HG03108 (cell line): Measurements from ENCODE around the gene ALDH3B2.
"Not testable (repeated sequence)": the region's sequence is repeated elsewhere in the genome, so short reads cannot be mapped to it uniquely, and the experiment has no call there.

Experiments used
- ATAC-seq: cut with Tn5 transposase; IDR thresholded peaks from one replicate; pipeline ENCODE4 v1.9.1; 2021; ENCODE audit warnings: moderate library complexity; ENCODE audit not compliant: unreplicated experiment

Gene ALDH3B2

DNA sequence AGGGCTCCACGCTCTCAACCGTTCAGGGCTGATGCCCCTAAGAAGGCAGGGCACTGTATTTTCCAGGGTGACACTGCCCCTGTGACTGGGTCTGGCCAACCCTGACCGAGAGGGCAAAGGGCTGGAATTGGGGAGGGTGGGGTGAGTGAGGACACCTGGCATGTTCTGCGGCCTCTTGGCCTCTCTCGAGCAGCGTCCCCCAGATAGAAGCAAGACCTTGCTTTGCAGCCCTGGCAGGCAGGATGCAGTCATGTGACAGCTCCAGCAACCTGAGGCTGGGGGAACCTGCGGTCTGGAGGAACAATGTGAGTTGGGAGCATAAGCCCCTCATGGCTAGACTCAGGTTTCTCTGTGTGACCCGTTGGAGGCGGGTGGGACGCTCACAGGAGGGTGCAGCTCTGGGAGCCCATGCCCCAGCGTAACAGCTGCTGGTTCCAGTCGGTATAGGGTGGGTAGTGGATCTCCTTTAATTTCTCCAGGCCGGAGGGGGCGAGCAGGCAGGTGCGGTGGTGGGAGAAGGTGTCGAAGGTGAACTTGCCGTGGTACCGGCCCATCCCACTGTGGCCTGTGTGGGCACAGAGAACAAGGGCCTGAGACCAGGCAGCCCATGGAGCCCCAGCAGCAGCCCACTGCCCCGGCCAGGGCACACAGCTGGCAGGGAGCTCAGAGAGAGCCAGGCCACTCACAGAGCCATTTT is 11.4 kb downstream of the ALDH3B2 start:
- no peak for ATAC-seq

DNA sequence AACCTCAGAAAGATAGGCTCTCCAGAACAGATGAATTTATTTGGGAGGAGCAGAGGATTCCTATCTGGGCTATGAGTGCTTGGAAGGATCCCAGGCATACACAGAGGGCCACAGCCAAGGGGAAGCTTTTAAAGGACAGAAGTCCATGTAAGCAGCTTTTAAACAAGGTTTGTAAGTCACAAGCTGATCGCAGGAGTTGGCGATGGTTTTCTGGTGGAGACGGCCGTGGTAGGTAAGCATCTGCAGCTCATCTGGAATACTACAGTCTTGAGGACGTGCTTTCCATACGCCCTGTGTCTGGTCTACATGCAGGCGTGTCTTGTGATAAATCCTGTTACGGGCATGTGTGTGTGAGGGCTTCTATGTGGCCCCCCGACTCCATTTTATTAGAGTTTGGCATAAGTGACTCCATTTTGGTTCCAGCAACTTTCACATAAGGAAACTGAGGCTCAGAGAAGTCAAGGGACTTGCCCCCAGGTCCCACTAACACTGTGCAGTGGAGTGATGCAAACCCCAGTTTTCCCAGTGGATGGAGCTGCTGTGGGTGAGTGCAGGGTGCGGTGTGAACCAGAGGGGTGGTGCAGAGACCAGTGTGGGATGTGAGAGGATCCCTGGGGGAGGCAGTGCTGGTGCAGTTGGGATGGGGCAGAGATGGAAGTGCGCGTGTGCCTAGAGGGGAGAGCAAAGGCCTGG is 12.1 kb downstream of the ALDH3B2 start:
- ATAC-seq, result no peak

DNA sequence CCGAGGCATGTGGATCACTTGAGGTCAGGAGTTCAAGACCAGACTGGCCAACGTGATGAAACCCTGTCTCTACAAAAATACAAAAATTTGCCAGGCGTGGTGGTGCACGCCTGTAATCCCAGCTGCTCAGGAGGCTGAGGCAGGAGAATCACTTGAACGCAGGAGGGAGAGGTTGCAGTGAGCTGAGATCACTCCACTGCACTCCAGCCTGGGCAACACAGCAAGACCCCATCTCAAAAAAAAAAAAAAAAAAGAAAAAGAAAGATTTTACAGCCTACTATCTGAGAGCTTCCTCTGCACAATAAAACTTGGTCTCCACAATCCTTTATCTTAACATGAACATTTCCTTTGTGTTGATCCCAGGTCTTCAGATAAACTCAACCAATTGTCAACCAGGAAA is 13.7 kb downstream of the ALDH3B2 start:
- ATAC-seq, result not testable (repeated sequence)

DNA sequence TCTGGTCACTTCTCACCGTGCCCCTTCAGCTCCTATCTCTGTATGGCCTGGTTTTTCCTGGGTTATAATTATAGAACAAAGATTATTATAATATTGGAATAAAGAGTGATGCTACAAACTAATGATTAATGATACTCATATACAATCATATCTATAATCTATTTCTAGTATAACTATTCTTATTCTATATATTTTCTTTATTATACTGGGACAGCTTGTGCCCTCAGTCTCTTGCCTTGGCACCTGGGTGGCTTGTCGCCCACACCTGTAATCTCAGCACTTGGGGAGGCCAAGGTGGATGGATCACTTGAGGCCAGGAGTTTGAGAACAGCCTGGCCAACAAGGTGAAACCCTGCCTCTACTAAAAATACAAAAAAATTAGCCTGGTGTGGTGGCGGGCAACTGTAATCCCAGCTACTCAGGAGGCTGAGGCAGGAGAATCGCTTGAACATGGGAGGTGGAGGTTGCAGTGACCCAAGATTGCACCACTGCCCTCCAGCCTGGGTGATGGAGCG is 14.7 kb downstream of the ALDH3B2 start:
- not testable (repeated sequence) for ATAC-seq

DNA sequence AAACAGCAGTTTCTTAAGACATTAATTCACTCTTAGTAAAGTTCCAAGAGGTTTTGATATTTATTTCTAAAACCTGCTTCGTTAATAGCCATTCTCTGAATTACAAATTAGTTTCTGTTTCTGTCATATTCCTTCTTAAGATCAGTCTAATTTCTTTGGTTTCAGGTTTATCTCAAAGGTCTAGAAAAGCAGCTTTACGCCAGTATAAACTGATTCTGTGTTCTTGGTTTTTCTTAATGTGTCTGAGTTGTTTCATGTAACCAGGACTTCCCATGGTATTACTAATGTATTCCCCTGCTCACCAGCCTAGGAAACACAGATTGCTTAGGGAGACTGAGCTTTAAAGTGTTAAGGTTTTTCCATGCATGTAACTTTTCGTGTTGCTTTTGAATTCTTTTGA is 17.1 kb downstream of the ALDH3B2 start:
- no peak for ATAC-seq

DNA sequence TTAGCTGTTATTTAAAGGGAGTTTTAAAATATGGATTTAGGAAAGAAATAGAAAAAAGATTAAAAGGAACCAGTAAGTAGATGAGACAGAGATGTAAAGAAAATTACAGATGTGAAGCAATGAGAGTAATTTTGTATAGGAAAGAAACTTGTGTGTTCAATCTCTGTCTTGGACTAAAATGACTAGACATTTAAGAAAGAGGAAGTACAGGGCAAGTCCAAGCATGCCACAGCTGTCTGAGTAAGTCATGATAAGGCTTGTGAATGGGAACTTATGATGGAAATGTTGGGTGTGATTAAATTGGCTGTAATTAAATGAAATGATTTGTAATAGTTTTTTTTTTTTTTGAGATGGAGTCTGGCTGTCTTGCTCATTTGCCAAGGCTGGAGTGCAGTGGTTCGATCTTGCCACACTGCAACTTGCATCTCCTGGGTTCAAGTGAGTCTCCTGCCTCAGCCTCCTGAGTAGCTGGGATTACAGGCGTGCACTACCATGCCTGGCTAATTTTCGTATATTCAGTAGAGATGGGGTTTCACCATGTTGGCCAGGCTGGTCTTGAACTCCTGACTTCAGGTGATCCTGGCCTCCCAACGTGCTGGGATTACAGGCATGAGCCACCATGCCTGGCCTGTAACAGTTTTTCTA is 18.0 kb downstream of the ALDH3B2 start:
- ATAC-seq, result no peak

DNA sequence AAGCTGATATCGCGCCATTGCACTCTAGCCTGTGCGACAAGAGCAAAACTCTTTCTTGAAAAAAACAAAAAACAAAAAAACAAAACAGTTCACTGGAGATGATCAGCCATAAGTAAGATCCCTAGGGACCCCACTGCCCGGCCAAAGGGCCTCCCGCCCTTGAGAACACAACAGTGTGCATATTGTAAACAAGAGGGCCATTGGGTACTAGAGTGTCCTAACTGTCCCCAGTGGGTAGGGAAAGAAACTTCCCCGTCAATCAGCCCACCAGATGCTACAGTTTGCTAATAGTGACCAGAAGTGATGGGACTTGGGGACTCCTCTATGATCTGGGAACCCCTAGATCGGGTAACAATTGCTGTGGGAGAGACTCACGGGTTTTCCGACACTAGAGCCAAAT is 20.2 kb downstream of the ALDH3B2 start:
- no peak for ATAC-seq

DNA sequence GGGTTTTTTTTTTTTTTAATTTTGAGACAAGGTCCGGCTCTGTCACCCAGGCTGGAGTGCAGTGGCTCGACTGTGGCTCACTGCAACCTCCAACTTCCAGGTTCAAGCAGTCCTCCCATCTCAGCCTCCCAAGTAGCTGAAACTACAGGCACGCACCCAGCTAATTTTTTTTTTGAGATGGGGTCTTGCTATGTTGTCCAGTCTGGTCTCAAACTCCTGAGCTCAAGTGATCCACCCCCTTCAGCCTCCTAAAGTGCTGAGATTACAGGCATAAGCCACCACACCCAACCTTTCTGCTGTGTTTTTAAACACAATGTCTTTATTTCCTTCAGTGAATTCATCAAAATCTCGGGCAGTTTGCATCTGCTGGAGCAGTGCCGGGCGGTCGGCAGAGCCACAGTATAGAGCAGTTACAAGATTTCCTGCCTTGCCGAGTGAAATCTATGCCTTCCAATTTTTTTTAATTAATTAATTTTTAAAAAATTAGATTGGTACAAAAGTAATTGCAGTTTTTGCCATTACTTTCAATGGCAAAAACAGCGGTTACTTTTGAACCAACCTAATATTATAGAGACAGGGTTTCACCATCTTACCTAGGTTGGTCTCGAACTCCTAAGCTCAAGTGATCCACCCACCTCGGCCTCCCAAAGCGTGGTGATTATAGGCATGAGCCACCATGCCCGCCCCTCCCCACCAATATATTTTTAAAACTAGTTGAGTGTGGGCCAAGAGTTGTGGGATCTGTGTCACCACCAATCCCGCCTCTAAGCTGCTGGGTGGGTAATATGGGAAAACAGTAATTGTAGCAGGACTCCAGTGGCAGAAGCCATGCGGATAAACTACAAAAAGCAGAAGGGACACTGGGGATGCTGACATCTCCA is 21.2 kb downstream of the ALDH3B2 start:
- ATAC-seq, result no peak

DNA sequence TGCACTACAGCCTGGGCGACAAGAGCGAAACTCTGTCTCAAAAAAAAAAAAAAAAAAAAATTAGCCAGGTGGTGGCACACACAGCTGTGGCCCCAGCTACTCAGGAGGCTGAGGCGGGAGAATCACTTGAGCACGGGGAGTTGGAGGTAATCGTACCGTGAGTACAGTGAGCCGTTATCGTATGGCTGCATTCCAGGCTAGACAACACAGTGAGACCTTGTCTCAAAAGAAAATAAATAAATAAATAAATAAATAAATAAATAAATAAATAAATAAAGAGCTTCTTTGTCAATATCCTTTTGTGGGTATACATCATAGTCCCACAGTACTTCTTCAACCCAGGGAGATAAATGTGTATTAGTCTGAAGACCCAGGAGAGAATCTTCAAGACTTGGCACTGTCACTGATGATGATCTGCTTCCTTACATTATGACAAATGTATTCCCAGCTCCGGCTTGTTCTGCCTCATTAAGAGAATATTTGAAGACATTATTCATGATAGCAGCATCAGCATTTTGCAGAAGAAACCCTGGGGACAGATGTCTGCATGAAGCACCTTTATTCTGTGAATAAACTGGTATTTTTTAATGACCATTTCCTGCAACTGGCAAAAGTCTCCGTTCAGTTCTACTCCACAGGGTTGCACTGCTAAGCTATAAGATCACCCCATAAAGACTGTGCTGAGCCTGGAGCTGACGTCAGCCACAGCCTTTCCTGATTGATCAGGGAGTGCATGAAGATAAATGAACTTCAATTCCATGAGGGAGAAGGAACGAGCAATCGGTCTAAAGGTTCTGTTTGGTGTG is 22.2 kb downstream of the ALDH3B2 start:
- ATAC-seq, result no peak

DNA sequence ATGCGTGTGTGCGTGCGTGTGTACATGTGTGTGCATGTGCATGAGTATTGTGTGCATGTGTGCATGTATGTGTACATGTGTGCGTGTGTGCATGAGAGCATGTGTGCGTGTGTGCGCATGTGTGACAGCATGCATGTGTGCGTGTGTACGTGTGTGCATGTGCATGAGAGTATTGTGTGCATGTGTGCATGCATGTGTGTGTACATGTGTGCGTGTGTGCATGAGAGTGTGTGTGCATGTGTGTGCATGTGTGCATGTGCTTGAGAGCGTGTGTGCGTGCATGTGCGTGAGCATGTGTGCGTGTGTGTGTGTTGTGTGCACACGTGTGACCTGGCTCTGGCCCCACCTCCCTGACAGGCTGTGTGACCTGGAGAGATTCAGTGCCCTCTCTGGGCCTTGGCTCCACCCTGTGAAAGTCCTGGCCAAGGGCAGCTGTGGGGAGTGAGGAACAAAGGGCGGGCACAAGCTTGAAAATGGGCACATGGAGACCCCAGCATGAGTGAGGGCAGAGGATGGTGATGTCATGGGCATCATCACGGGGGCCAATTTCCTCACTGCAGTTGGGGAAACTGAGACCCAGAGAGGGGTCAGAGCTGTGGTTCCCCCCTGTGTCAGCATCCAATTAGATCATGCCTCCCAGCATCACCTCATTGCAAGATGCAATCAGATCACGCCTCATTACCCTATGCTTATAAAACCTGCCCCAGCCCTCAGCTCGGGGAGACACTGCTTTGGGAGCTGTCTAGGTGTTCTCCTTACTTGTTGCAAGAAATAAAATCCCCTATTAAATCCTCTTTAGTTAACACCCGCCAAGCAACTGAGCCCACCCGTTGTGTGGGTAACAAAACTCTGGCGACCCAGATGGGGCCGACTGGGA is 24.6 kb downstream of the ALDH3B2 start:
- ATAC-seq, result no peak

DNA sequence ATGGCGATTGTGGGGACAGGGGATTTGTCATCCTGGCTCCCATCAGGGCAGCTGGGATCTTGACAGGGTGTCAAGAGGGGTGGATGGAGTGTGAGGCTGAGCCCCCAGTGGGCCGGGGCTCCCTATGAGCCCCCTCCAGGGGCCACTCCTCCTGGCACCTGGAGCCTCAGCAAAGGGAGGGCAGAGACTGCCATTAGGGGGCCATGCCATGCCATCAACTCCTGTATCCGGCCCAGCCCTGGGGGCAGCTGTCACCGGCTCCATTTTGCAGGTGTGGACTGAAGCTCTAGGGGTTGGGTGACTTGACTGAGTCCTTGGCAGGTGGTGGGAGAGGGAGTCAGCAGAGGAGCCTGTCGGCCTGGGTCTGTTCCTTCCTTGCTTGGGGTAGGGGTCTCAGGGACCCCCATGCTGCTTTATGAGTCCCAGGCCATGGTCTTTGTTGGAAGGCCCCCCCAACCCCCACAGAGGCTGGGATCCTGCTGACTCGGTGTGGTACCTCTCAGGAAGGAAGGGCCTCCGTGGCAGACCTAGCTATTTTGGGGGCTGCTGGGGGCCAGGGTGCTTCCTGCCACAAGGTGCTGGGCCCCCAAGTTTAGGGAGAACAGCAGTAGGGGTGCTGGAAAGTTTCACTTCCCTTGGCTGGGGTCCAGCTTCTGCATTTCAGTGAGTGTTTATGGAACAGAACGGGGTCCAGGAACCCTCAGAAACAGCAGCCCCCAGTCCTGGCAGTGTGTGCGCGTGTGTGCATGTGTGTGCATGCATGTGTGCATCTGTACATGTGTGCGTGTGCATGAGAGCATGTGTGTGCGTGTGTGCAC is 25.4 kb downstream of the ALDH3B2 start:
- ATAC-seq, result no peak

DNA sequence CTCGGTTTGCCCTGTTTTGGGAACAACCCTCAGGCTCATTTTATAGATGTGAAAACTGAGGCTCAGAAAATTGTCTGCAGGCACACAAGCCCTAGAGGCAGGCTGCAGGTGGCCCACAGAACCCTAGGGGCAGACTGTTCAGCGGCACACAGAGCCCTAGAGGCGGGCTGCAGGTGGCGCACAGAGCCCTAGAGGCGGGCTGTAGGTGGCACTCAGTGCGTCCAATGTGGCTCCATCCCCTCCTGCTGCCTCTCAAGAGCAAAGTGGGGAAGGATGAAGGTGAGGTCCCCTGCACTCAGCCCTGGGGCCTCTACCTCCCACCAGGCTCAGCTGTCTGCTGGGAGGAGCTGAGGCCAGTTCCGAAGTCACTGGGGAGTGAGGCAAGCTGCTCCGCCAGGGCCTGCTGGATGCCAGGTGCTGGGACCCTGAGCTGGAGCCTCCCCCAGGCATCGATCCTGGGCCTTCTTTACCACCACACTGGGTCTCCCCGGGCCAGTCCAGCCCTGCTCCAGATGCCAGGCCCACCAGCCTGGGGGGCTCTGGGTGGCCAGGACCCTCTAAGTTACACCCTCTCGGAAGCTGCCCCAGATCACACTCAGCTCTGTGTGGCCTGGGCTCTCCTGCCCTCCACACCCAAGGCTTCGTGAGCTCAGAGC is 26.2 kb downstream of the ALDH3B2 start:
- ATAC-seq, result peak; percentile 49

DNA sequence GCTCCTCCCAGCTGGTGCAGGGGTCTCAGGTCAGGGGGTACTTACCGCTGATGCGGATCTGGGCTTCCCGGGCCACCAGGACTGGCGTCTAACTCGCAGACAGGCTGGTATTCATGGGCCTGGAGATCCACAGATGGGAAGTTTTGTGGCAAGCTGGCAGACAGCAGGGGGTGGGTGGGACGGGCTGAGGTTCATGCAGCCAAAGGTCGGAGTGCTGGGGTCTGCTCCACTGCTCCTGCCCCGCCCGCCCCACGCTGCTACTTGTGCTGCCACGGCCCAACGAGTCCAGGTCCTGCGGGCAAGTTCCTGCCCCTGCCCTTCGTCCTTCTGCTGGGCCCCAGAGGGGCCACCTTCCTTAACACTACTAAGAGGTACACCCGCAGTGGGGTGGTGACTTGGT is 27.0 kb downstream of the ALDH3B2 start:
- ATAC-seq, result no peak

DNA sequence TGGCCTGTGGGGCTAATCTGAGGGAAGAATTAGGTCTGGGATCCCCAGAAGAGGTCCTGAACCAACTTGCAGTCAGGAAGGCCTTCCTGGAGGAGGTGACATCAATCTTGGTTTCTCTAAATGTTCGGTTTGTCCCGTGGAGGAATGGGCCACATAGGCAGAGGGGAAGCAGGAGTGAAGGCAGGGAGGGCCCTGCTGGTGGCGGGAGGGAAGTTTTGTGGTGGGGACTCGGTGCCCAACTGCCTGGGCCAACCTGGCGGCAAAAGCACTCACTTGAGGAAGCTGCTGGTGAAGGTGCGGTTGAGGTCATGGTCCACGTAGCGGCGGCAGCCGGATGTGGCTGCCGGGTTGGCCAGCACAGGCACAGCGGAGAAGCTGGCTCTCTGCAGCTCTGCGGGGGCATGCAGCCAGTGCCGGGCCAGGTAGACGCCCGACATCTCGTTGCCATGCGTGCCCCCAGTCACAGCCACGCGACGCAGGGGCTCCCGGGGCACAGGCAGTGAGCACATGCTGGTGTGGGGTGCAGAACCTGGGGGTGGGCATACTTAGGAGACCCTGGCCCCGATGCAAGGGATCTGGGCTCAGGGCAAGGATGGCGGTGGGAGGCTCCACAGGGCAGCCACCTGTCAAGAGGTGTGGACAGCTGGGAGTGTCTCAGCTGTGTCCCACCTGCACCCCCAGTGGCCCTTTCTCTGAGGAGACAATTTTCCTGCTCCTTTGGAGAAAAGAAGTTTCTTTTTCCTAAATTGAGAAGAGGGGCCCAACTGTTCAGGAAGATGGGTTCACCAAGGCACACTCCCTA is 27.7 kb downstream of the ALDH3B2 start:
- no peak for ATAC-seq

DNA sequence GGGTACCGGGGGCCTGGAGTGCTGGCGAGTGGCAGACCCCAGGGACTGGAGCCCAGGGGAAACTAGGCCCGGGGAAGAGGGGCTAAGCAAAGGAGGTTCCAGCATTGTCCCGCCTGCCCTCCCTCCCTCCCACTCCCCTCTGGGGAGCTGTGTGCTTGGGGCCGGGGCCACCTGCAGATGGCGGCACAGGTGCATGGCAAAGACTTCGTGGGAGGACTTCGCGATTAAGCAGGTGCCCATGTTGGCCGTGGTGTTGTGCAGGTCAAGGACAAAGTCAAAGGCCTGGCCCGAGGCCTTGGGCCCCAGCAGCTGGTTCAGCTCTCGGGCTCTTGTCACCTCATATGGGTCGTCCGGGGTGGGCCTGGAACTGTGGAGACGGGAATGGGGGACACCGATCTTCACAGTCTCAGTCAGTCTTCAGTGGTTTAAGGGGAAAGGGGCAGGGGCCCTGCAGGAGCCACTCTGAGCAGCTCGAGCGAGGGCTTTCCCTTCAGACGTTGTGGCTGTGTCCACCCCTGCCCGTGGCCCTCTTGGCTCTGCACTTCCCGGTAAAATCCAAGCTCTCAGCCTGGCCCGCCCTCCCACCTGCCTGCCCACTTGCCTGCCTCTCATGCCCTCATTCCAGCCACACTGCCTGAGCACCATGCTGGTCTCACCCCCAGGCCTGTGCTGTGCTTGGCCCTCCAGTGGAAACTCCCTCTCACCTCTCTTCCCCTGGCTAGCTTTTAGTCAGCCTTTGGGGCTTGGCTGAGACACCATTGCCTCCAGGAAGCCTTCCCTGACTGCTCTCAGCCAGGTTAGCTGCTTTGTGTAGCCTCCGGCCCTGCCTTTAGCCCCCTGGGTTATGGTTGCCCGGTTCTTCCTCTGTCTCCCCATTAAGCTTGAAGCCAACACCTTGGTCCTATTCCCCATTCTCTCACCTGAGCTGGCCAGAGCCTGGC is 28.6 kb downstream of the ALDH3B2 start:
- no peak for ATAC-seq
